ENCODE results near the gene RNF39.
"Not testable (repeated sequence)": the region's sequence is repeated elsewhere in the genome, so short reads cannot be mapped to it uniquely, and the experiment has no call there.

RNF39 gene

GRCh38 chr6:30042476-30042875, 33.1 kb downstream of the RNF39 start:
- H3K4me1 ChIP-seq (ENCODE audit: control insufficient read depth, insufficient read depth, low read length) = no peaks in the 10 kb centered on the region
- no peaks in the 10 kb centered on the region for H3K36me3 ChIP-seq (ENCODE audit: control insufficient read depth, insufficient read depth, low read length)
- H3K4me3 ChIP-seq (ENCODE audit: low read length) = no peak overlapping the region
- H3K9ac ChIP-seq (ENCODE audit: low read length) = no peak overlapping the region
- H3K27me3 ChIP-seq (ENCODE audit: control insufficient read depth, insufficient read depth, low read length) = no peaks in the 10 kb centered on the region
- H3K9me3 ChIP-seq (ENCODE audit: control insufficient read depth, low read length) = no peaks in the 10 kb centered on the region

DNA sequence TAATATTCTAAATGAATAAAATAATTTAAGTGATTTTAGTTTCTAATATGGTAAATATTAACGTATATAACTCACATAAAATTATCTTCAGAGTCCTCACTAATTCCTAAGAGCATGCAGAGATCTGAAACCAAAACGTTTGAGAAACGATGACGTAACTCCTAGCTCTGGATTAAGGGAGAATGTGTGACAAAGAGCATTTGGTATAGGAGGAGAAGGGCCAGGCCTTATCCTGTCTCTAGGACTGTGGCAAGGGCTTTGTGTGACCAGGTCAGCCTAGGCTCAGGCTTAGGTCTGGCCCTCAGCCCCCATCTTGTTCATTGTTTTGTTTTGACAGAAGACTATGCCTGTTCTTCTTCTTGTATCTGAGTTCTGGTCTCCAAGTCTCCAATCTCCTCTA, 33.7 kb downstream of the RNF39 start:
- no peaks in the 10 kb centered on the region for H3K27me3 ChIP-seq (ENCODE audit: control insufficient read depth, insufficient read depth, low read length)
- H3K9ac ChIP-seq (ENCODE audit: low read length) = no peak overlapping the region
- no peaks in the 10 kb centered on the region for H3K36me3 ChIP-seq (ENCODE audit: control insufficient read depth, insufficient read depth, low read length)
- H3K9me3 ChIP-seq (ENCODE audit: control insufficient read depth, low read length) = no peaks in the 10 kb centered on the region
- H3K4me3 ChIP-seq (ENCODE audit: low read length) = no peak overlapping the region
- no peaks in the 10 kb centered on the region for H3K4me1 ChIP-seq (ENCODE audit: control insufficient read depth, insufficient read depth, low read length)

DNA sequence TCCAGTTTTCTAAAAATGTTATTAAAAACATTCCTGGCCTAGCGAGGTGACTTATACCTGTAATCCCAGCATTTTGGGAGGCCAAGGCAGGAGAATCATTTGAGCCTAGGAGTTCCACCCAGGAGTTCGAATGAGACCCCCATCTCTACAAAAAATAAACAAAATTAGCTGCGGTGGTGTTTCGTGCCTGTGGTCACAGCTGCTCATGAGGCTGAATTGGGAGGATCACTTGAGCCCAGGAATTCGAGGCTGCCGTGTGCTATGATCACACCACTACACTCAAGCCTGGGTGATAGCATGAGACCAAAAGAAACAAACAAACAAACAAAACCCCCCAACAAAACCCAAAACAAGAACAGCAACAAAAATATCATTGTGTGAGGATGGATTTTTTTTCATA, 34.3 kb downstream of the RNF39 start:
- Histone ChIP-seq H3K27me3 (ENCODE audit: control insufficient read depth, insufficient read depth, low read length) (no peaks in the 10 kb centered on the region), H3K9me3 (ENCODE audit: control insufficient read depth, low read length) (no peaks in the 10 kb centered on the region), H3K4me3 (ENCODE audit: low read length) (no peak overlapping the region), H3K9ac (ENCODE audit: low read length) (no peak overlapping the region), H3K36me3 (ENCODE audit: control insufficient read depth, insufficient read depth, low read length) (no peaks in the 10 kb centered on the region), H3K4me1 (ENCODE audit: control insufficient read depth, insufficient read depth, low read length) (no peaks in the 10 kb centered on the region)

GRCh38 chr6:30037182-30037788, 38.3 kb downstream of the RNF39 start:
- Histone ChIP-seq H3K9me3 (ENCODE audit: control insufficient read depth, low read length) (no peaks in the 10 kb centered on the region), H3K27me3 (ENCODE audit: control insufficient read depth, insufficient read depth, low read length) (no peaks in the 10 kb centered on the region), H3K4me3 (ENCODE audit: low read length) (no peak overlapping the region), H3K9ac (ENCODE audit: low read length) (no peak overlapping the region), H3K36me3 (ENCODE audit: control insufficient read depth, insufficient read depth, low read length) (no peaks in the 10 kb centered on the region), H3K4me1 (ENCODE audit: control insufficient read depth, insufficient read depth, low read length) (no peaks in the 10 kb centered on the region)

DNA sequence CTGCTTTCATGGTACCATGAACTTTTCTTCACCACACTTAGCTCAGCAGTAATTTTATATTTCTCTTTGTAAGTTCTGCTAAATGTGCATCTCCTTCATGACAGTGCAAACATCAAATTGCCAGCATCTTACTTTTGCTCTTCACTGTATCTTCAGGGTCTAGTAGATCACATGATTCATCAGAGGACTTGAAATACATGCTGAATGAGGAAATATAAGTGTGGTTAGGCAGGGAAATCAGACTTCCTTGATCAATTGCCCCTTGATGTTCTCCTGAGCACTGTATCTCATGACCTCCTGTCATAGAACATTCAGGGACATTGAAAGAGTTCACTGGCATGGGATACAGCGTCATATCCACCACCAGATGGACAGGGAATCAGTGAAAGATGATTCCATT, 39.8 kb downstream of the RNF39 start:
- H3K4me3 ChIP-seq (ENCODE audit: low read length) = no peak overlapping the region
- no peaks in the 10 kb centered on the region for H3K27me3 ChIP-seq (ENCODE audit: control insufficient read depth, insufficient read depth, low read length)
- H3K4me1 ChIP-seq (ENCODE audit: control insufficient read depth, insufficient read depth, low read length) = no peaks in the 10 kb centered on the region
- no peaks in the 10 kb centered on the region for H3K36me3 ChIP-seq (ENCODE audit: control insufficient read depth, insufficient read depth, low read length)
- H3K9ac ChIP-seq (ENCODE audit: low read length) = no peak overlapping the region
- H3K9me3 ChIP-seq (ENCODE audit: control insufficient read depth, low read length) = no peaks in the 10 kb centered on the region

DNA sequence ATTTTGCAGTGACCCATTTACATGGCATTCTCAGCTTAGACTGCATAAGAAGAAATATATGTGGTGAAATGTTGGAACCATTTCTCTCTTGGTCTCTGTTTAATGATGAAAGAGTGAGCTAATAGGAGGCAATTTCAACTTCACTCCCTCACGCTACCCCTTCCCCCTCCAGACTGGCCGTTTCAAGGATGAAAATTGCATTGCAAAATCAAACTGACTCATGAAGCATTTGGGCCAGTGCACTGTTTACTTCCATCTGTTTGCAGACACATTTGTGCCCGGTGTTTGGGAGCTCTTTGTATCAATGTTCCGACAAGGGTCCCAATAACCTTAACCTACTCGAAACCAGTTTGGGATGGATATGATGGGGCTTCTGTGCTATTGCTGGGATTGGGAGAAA, 42.1 kb downstream of the RNF39 start:
- H3K9me3 ChIP-seq (ENCODE audit: control insufficient read depth, low read length); H3K4me1 ChIP-seq (ENCODE audit: control insufficient read depth, insufficient read depth, low read length); H3K4me3 ChIP-seq (ENCODE audit: low read length); H3K27me3 ChIP-seq (ENCODE audit: control insufficient read depth, insufficient read depth, low read length); H3K36me3 ChIP-seq (ENCODE audit: control insufficient read depth, insufficient read depth, low read length); H3K9ac ChIP-seq (ENCODE audit: low read length): not testable (repeated sequence)

GRCh38 chr6:30031381-30031780, 44.2 kb downstream of the RNF39 start:
- Histone ChIP-seq H3K9me3 (ENCODE audit: control insufficient read depth, low read length) (no peaks in the 10 kb centered on the region), H3K36me3 (ENCODE audit: control insufficient read depth, insufficient read depth, low read length) (no peaks in the 10 kb centered on the region), H3K27me3 (ENCODE audit: control insufficient read depth, insufficient read depth, low read length) (no peaks in the 10 kb centered on the region), H3K4me1 (ENCODE audit: control insufficient read depth, insufficient read depth, low read length) (no peaks in the 10 kb centered on the region), H3K9ac (ENCODE audit: low read length) (no peak overlapping the region), H3K4me3 (ENCODE audit: low read length) (no peak overlapping the region)

DNA sequence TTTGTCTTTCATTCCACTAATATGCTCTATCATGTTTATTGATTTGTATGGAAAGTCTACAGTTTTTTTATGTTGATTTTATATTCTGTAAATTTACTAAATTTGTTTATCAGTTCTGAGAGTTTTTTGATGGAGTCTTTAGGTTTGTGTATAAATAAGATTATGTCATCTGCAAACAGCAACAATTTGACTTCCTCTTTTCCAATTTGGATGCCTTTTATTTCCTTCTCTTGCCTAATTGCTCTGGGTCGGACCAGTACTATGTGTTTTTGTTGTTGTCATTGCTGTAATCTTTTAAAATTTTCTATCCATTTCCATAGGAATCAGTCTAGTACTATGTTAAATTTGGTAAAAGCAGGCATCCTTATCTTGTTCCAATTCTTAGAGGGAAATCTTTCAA, 46.0 kb downstream of the RNF39 start:
- Histone ChIP-seq H3K27me3 (ENCODE audit: control insufficient read depth, insufficient read depth, low read length) (no peaks in the 10 kb centered on the region), H3K4me3 (ENCODE audit: low read length) (no peak overlapping the region), H3K9me3 (ENCODE audit: control insufficient read depth, low read length) (no peaks in the 10 kb centered on the region), H3K9ac (ENCODE audit: low read length) (no peak overlapping the region), H3K4me1 (ENCODE audit: control insufficient read depth, insufficient read depth, low read length) (no peaks in the 10 kb centered on the region), H3K36me3 (ENCODE audit: control insufficient read depth, insufficient read depth, low read length) (no peaks in the 10 kb centered on the region)

DNA sequence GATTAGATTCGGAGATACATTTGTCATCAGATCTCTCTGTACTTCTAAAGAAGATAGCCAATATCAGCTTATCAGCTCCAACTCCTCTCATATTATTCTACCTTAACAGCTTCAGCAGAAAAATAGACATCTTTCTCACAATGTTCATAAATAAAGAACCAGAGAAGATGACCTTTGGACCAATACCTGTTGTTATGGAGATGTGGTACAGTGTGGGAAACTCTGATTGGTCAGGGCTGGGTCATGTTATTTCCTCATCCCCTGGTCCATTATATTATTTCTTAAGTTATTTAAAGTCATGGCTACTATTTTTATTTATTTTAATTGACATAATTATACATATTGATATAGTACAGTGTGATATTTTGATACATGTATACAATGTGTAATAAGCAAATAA, 50.4 kb downstream of the RNF39 start:
- H3K4me1 ChIP-seq (ENCODE audit: control insufficient read depth, insufficient read depth, low read length) = no peaks in the 10 kb centered on the region
- H3K27me3 ChIP-seq (ENCODE audit: control insufficient read depth, insufficient read depth, low read length) = no peaks in the 10 kb centered on the region
- H3K9ac ChIP-seq (ENCODE audit: low read length) = no peak overlapping the region
- no peak overlapping the region for H3K4me3 ChIP-seq (ENCODE audit: low read length)
- no peaks in the 10 kb centered on the region for H3K9me3 ChIP-seq (ENCODE audit: control insufficient read depth, low read length)
- no peaks in the 10 kb centered on the region for H3K36me3 ChIP-seq (ENCODE audit: control insufficient read depth, insufficient read depth, low read length)

GRCh38 chr6:30022712-30023111, 52.9 kb downstream of the RNF39 start:
- H3K36me3 ChIP-seq (ENCODE audit: control insufficient read depth, insufficient read depth, low read length); H3K9ac ChIP-seq (ENCODE audit: low read length); H3K9me3 ChIP-seq (ENCODE audit: control insufficient read depth, low read length); H3K4me3 ChIP-seq (ENCODE audit: low read length); H3K27me3 ChIP-seq (ENCODE audit: control insufficient read depth, insufficient read depth, low read length); H3K4me1 ChIP-seq (ENCODE audit: control insufficient read depth, insufficient read depth, low read length): not testable (repeated sequence)

- Histone ChIP-seq H3K4me1 (ENCODE audit: control insufficient read depth, insufficient read depth, low read length) (no peaks in the 10 kb centered on the region), H3K4me3 (ENCODE audit: low read length) (no peak overlapping the region), H3K27me3 (ENCODE audit: control insufficient read depth, insufficient read depth, low read length) (no peaks in the 10 kb centered on the region), H3K9ac (ENCODE audit: low read length) (no peak overlapping the region), H3K9me3 (ENCODE audit: control insufficient read depth, low read length) (no peaks in the 10 kb centered on the region), H3K36me3 (ENCODE audit: control insufficient read depth, insufficient read depth, low read length) (no peaks in the 10 kb centered on the region)
Observed at GRCh38 chr6:30022189-30022588, 53.4 kb downstream of the RNF39 start.

GRCh38 chr6:30020626-30021025, 54.9 kb downstream of the RNF39 start:
- H3K9ac ChIP-seq (ENCODE audit: low read length) = no peak overlapping the region
- H3K4me3 ChIP-seq (ENCODE audit: low read length) = no peak overlapping the region
- H3K4me1 ChIP-seq (ENCODE audit: control insufficient read depth, insufficient read depth, low read length) = no peaks in the 10 kb centered on the region
- H3K36me3 ChIP-seq (ENCODE audit: control insufficient read depth, insufficient read depth, low read length) = no peaks in the 10 kb centered on the region
- H3K9me3 ChIP-seq (ENCODE audit: control insufficient read depth, low read length) = no peaks in the 10 kb centered on the region
- H3K27me3 ChIP-seq (ENCODE audit: control insufficient read depth, insufficient read depth, low read length) = no peaks in the 10 kb centered on the region
